Type B pancreatic cell (in vitro differentiated cells): ENCODE data around the gene MTMR10. TPM values are rescaled to one million over a fixed set of nuclear protein-coding genes. Genes with fewer than 3 reads are reported as not detected.

Source experiments
- DNase-seq: peaks from one replicate; pipeline ENCODE4 v3.0.0; 2021; ENCODE audit warnings: mixed read lengths; ENCODE audit not compliant: unreplicated experiment; ENCODE audit errors: extremely low spot score
- H3K27ac Mint-ChIP-seq: 2 replicates; pipeline ENCODE4 v1.8.0; 2021; ENCODE audit warnings: mild to moderate bottlenecking, mixed read lengths
- H3K27me3 Mint-ChIP-seq: 2 replicates; pipeline ENCODE4 v1.8.0; 2021; ENCODE audit warnings: mixed read lengths
- H3K36me3 Mint-ChIP-seq: 2 replicates; pipeline ENCODE4 v1.8.0; 2021; ENCODE audit warnings: mixed read lengths
- H3K4me1 Mint-ChIP-seq: one replicate; pipeline ENCODE4 v1.8.0; 2021; ENCODE audit warnings: mixed read lengths; ENCODE audit not compliant: unreplicated experiment
- H3K4me3 Mint-ChIP-seq: 2 replicates; pipeline ENCODE4 v1.8.0; 2021; ENCODE audit warnings: mild to moderate bottlenecking, mixed read lengths
- H3K9me3 Mint-ChIP-seq: 2 replicates; pipeline ENCODE4 v1.8.0; 2021; ENCODE audit warnings: mixed read lengths
- total RNA-seq: library from RNA; stranded (reverse); gene quantifications from 2 replicates; pipeline ENCODE4 v1.2.1, GENCODE V29; 2021; ENCODE audit warnings: low replicate concordance
- TF ChIP-seq, protein P1 (sequence below): fragments of 200-600 bp; sonication (generic); conservative IDR thresholded peaks from 2 replicates; pipeline ENCODE4 v1.5.0; 2021; ENCODE audit warnings: antibody characterized with exemption, mild to moderate bottlenecking

MTMR10 gene
- total RNA-seq, 1 donor from 2014 or later: 16.7 TPM

DNA sequence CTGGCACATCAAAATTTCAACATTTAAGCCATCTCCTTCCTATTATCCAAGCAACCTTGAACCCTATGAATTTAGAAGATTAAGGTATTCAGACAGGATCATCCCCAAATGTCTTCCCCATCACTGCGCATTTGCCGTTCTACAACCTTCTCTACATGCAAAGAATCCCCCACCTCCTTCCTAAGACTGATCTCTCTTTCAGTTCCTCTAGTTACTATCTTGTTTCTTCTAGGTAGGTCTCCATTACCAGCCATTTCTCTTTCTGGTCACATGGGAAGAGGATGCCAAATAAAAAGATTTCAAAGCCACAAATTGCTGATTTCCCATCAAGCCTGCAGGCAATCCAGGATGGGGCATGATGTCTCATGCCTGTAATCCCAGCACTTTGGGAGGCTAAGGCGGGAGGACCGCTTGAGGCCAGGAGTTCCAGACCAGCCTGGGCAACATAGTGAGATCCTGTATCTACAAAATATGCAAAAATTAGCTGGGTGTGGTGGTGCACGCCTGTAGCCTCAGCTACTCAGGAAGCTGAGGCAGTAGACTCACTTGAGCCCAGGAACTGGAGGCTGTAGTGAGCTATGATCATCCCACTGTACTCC lies 29.7 kb upstream of the MTMR10 start:
- H3K4me1 Mint-ChIP-seq: peaks cover 31% of the 10 kb centered on the region
- no peaks in the 10 kb centered on the region for H3K27me3 Mint-ChIP-seq
- H3K27ac Mint-ChIP-seq: no peak overlapping the region
- H3K36me3 Mint-ChIP-seq: no peaks in the 10 kb centered on the region
- no peak overlapping the region for H3K4me3 Mint-ChIP-seq
- TF ChIP-seq, protein P1, sequence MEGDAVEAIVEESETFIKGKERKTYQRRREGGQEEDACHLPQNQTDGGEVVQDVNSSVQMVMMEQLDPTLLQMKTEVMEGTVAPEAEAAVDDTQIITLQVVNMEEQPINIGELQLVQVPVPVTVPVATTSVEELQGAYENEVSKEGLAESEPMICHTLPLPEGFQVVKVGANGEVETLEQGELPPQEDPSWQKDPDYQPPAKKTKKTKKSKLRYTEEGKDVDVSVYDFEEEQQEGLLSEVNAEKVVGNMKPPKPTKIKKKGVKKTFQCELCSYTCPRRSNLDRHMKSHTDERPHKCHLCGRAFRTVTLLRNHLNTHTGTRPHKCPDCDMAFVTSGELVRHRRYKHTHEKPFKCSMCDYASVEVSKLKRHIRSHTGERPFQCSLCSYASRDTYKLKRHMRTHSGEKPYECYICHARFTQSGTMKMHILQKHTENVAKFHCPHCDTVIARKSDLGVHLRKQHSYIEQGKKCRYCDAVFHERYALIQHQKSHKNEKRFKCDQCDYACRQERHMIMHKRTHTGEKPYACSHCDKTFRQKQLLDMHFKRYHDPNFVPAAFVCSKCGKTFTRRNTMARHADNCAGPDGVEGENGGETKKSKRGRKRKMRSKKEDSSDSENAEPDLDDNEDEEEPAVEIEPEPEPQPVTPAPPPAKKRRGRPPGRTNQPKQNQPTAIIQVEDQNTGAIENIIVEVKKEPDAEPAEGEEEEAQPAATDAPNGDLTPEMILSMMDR: no peak
- no peak for DNase-seq
- H3K9me3 Mint-ChIP-seq: no peaks in the 10 kb centered on the region

DNA sequence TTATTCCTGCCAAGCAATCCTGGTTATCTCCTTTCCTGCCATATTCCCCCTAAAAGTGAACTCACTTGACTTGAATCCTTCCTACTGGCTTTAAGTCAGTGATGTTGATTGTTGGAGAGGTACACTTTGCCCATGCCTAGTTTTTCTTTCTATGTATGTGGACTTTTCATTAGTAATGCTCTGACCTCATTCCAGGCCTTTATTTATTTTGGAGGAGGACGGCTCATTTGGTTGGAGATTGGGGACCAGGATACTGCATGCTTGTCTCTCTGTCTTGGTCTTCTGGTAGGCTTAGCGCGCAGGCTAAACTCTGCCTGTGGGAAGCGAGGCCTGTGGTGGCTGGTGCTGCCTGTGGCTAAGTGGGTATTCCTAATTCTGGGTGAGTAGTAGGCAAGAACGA lies 29.1 kb upstream of the MTMR10 start:
- no peaks in the 10 kb centered on the region for H3K36me3 Mint-ChIP-seq
- TF ChIP-seq, protein P1: no peak
- no peaks in the 10 kb centered on the region for H3K27me3 Mint-ChIP-seq
- no peak overlapping the region for H3K27ac Mint-ChIP-seq
- no peaks in the 10 kb centered on the region for H3K9me3 Mint-ChIP-seq
- no peak overlapping the region for H3K4me3 Mint-ChIP-seq
- H3K4me1 Mint-ChIP-seq: peaks cover 31% of the 10 kb centered on the region
- DNase-seq: no peak

DNA sequence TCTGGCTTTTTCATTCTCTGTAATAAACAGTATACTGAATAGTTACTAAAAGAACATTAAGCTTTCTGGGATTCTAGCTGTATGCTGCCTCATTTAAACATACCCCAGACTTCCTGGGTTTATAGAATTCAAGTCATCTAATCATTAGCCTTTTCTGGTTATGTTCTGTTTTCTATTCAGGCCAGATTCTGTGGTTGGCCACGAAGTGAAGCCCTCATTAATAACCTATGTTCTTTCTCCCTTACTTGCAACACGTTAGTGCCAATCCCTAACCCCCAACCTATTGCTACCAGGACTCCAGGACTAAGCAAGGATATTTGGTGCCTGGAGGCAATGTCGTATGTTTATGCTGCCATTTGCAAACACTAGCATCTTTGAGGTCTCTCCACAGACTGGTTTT lies 28.6 kb upstream of the MTMR10 start:
- H3K36me3 Mint-ChIP-seq: no peaks in the 10 kb centered on the region
- DNase-seq: no peak
- H3K27me3 Mint-ChIP-seq: no peaks in the 10 kb centered on the region
- no peaks in the 10 kb centered on the region for H3K9me3 Mint-ChIP-seq
- peaks cover 27% of the 10 kb centered on the region for H3K4me1 Mint-ChIP-seq
- TF ChIP-seq, protein P1: no peak
- H3K4me3 Mint-ChIP-seq: no peak overlapping the region
- H3K27ac Mint-ChIP-seq: no peak overlapping the region

DNA sequence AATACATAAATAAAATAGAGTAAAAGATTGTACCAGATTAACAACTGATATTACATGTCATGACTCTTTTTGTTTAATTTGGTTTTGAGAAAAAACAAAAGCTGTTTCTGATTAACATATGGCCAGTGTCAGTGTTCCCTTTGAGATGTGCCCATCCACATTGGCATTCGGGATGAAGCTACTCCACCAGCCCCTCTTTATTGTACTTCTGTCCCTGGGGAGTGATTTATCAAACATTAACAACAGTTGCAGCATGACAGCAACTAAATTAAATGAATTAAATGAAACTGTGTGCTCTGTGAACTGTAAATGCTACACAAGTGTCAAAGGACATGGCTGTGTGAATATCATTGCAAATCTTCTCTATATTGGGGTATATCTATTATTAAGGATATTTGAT lies 25.9 kb upstream of the MTMR10 start:
- TF ChIP-seq, protein P1: no peak
- Mint-ChIP-seq H3K36me3 (no peaks in the 10 kb centered on the region), H3K27ac (no peak overlapping the region), H3K4me1 (peaks cover 6% of the 10 kb centered on the region), H3K27me3 (no peaks in the 10 kb centered on the region), H3K4me3 (no peak overlapping the region), H3K9me3 (peaks cover 5% of the 10 kb centered on the region)
- no peak for DNase-seq

DNA sequence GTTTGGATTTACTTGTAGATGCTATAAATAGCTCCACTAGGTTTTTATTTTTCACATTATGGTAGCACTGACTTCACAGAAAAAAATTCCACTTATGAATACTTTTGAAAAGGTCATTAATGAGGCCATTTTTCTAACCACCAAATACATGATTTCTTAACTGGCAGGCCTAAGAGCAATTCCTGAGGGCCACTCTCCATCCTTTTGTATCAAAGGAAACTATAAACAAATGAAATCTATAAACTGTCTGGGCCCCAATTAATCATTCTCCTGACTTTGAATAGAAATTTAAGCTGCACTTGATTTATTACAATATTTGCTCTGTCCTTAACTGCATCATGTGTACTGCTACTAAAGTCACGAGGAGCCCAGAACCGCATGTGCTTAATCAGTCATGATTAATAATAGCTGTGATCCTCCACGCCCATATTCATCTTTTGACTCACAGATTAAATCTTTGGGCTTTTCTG lies 25.1 kb upstream of the MTMR10 start:
- H3K27me3 Mint-ChIP-seq: no peaks in the 10 kb centered on the region
- peaks cover 10% of the 10 kb centered on the region for H3K9me3 Mint-ChIP-seq
- DNase-seq: no peak
- H3K36me3 Mint-ChIP-seq: no peaks in the 10 kb centered on the region
- TF ChIP-seq, protein P1: no peak
- H3K27ac Mint-ChIP-seq: no peak overlapping the region
- H3K4me1 Mint-ChIP-seq: peaks cover 6% of the 10 kb centered on the region
- H3K4me3 Mint-ChIP-seq: no peak overlapping the region

DNA sequence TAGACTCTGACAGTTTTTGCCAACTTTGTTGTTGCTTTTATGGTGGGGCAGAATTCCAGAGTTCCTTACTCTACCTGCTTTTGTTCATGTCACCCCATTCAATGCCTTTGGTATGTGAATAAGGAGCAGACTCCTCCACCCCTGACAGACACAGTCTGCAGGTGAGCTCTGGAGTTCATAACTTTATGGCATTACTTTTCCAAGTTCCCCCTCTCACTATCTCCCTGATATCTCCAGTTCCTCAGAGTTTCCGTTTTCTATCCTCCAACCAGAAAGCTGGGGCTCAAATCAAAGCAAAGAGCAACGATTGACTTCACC lies 23.1 kb upstream of the MTMR10 start:
- DNase-seq: no peak
- no peak overlapping the region for H3K27ac Mint-ChIP-seq
- peaks cover 6% of the 10 kb centered on the region for H3K4me1 Mint-ChIP-seq
- no peaks in the 10 kb centered on the region for H3K27me3 Mint-ChIP-seq
- TF ChIP-seq, protein P1: no peak
- no peak overlapping the region for H3K4me3 Mint-ChIP-seq
- H3K9me3 Mint-ChIP-seq: peaks cover 10% of the 10 kb centered on the region
- H3K36me3 Mint-ChIP-seq: no peaks in the 10 kb centered on the region
